ENCODE results near the gene PPP3CA. TPM values are rescaled to one million over a fixed set of nuclear protein-coding genes. Genes with fewer than 3 reads are reported as not detected.

PPP3CA gene
- total RNA-seq, 1 donor from 2014 or later = 38.4 TPM

DNA sequence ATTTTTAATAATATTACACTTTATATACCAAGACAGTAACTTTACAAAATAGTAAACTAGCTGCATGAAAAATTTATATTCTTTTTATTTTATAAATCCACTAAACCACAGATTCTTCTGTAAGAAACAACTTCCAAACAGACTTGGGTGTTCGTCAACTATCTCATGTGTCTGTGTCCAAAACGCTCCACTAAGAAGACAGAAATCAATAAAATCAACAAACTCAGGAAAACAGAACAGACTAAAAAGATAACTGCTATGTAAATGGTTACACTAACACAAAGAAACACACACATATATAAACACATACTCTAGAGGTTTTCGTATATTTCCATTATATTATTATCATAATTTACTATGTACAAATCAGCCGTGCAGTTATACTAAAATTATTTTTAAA lies 158.4 kb downstream of the PPP3CA start:
- H3K27ac ChIP-seq = no peak overlapping the region
- TF ChIP-seq, protein P1, sequence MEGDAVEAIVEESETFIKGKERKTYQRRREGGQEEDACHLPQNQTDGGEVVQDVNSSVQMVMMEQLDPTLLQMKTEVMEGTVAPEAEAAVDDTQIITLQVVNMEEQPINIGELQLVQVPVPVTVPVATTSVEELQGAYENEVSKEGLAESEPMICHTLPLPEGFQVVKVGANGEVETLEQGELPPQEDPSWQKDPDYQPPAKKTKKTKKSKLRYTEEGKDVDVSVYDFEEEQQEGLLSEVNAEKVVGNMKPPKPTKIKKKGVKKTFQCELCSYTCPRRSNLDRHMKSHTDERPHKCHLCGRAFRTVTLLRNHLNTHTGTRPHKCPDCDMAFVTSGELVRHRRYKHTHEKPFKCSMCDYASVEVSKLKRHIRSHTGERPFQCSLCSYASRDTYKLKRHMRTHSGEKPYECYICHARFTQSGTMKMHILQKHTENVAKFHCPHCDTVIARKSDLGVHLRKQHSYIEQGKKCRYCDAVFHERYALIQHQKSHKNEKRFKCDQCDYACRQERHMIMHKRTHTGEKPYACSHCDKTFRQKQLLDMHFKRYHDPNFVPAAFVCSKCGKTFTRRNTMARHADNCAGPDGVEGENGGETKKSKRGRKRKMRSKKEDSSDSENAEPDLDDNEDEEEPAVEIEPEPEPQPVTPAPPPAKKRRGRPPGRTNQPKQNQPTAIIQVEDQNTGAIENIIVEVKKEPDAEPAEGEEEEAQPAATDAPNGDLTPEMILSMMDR (IDR thresholded peaks at IDR 0.05) = no peak
- TF ChIP-seq EZH2phosphoT487 (IDR thresholded peaks at IDR 0.05) (no peak), EZH2 (IDR thresholded peaks at IDR 0.05) (no peak)
- no peaks in the 10 kb centered on the region for H3K36me3 ChIP-seq
- no peaks in the 10 kb centered on the region for H3K27me3 ChIP-seq
- H3K9me3 Mint-ChIP-seq = no peaks in the 10 kb centered on the region
- peaks cover 4% of the 10 kb centered on the region for H3F3A ChIP-seq (ENCODE audit: low read depth)
- no peak overlapping the region for H3K4me3 ChIP-seq
- H3K9me3 ChIP-seq (ENCODE audit: low read depth) = no peaks in the 10 kb centered on the region
- no peak overlapping the region for H3K9ac ChIP-seq
- no peak overlapping the region for H3K4me3 Mint-ChIP-seq
- no peak overlapping the region for H2AFZ ChIP-seq (replicated peaks)
- H3K27ac Mint-ChIP-seq = no peak overlapping the region
- H3K4me1 Mint-ChIP-seq = peaks cover 31% of the 10 kb centered on the region
- peaks cover 37% of the 10 kb centered on the region for H3K4me1 ChIP-seq
- peaks cover 2% of the 10 kb centered on the region for H3K27me3 Mint-ChIP-seq (ENCODE audit: insufficient read depth, low read depth)
- peaks cover 4% of the 10 kb centered on the region for H3K79me2 ChIP-seq (ENCODE audit: low read depth)
- DNase-seq (ENCODE audit: low spot score) = no peak
- no peak overlapping the region for H3K4me2 ChIP-seq
- peaks cover 7% of the 10 kb centered on the region for H4K20me1 ChIP-seq (ENCODE audit: low read depth)
- no peaks in the 10 kb centered on the region for H3K36me3 Mint-ChIP-seq

DNA sequence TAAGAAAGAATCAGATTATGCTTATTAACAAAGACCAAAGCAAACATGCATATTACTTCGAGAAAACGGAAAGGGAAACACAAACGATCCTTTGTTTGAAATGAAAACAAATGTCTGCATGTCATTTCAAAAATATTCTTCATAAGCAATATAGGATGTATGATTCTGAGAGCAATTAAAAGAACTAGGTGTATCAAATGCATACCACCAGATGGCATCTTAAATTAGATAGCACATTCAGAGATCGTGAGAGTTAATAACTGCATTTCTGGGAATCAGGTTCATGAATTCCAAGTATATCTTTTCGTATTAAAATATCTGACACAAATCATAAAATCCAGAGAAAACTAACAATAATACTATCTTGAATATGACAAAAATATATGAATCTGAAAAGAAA lies 159.5 kb downstream of the PPP3CA start:
- Histone ChIP-seq H4K20me1 (ENCODE audit: low read depth) (peaks cover 7% of the 10 kb centered on the region), H3K27me3 (no peaks in the 10 kb centered on the region), H3K9me3 (ENCODE audit: low read depth) (no peaks in the 10 kb centered on the region), H3K4me2 (no peak overlapping the region), H2AFZ (replicated peaks) (no peak overlapping the region), H3K36me3 (no peaks in the 10 kb centered on the region), H3F3A (ENCODE audit: low read depth) (peaks cover 4% of the 10 kb centered on the region), H3K79me2 (ENCODE audit: low read depth) (peaks cover 4% of the 10 kb centered on the region), H3K9ac (no peak overlapping the region), H3K27ac (no peak overlapping the region), H3K4me3 (no peak overlapping the region), H3K4me1 (peaks cover 37% of the 10 kb centered on the region)
- Mint-ChIP-seq H3K36me3 (peaks cover 3% of the 10 kb centered on the region), H3K9me3 (peaks cover 2% of the 10 kb centered on the region), H3K27ac (no peak overlapping the region), H3K4me3 (no peak overlapping the region), H3K4me1 (peaks cover 31% of the 10 kb centered on the region), H3K27me3 (ENCODE audit: insufficient read depth, low read depth) (peaks cover 2% of the 10 kb centered on the region)
- TF ChIP-seq, protein P1 (IDR thresholded peaks at IDR 0.05) = no peak
- TF ChIP-seq EZH2phosphoT487 (IDR thresholded peaks at IDR 0.05) (no peak), EZH2 (IDR thresholded peaks at IDR 0.05) (no peak)
- DNase-seq (ENCODE audit: low spot score) = no peak

DNA sequence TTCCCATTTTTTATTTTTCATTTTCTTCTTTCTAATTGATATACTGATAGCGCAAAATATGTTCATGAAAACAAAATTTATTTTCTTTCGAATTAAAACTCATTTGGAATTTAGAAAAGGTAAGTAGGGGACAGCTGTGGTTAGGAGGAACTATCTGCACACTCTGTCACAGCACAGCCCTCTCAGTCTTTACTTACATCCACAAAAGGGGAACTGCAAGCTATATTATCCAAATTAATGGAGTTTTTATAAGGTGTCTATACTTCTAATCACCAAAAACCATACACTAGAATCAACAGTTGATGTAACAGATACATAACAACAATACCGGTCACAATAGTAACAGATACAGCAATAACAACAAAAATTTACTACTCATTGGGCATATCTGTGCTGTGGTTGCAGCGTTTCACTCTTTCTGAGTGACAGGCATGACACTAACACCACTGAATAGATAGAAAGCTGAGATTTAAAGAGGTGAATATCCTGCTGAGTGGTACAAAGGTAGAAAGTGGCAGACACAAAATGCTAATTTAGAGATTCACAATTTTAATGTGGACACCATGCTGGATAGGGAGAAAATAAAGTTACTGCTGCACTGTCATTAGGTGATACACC lies 160.7 kb downstream of the PPP3CA start:
- Histone ChIP-seq H3K4me1 (peaks cover 29% of the 10 kb centered on the region), H3K9ac (no peak overlapping the region), H3K27me3 (no peaks in the 10 kb centered on the region), H3K79me2 (ENCODE audit: low read depth) (peaks cover 4% of the 10 kb centered on the region), H2AFZ (replicated peaks) (no peak overlapping the region), H4K20me1 (ENCODE audit: low read depth) (peaks cover 7% of the 10 kb centered on the region), H3K9me3 (ENCODE audit: low read depth) (no peaks in the 10 kb centered on the region), H3K27ac (no peak overlapping the region), H3K4me3 (no peak overlapping the region), H3F3A (ENCODE audit: low read depth) (peaks cover 4% of the 10 kb centered on the region), H3K36me3 (no peaks in the 10 kb centered on the region), H3K4me2 (no peak overlapping the region)
- Mint-ChIP-seq H3K27ac (no peak overlapping the region), H3K27me3 (ENCODE audit: insufficient read depth, low read depth) (no peaks in the 10 kb centered on the region), H3K9me3 (peaks cover 10% of the 10 kb centered on the region), H3K4me1 (peaks cover 20% of the 10 kb centered on the region), H3K36me3 (peaks cover 11% of the 10 kb centered on the region), H3K4me3 (no peak overlapping the region)
- TF ChIP-seq, protein P1 (IDR thresholded peaks at IDR 0.05) = no peak
- TF ChIP-seq EZH2phosphoT487 (IDR thresholded peaks at IDR 0.05) = no peak
- TF ChIP-seq EZH2 (IDR thresholded peaks at IDR 0.05) = no peak
- DNase-seq (ENCODE audit: low spot score) = no peak

Data from neural progenitor cell (in vitro differentiated cells).